ENCODE data around the gene MTAP.

GRCh38 chr9:21804331-21804730 is 1.9 kb downstream of the MTAP start:
- TF ChIP-seq CTCF (IDR thresholded peaks at IDR 0.05), result no peak
- no peak for TF ChIP-seq POLR2AphosphoS5 (IDR thresholded peaks at IDR 0.05)
